CD4-positive, alpha-beta T cell treated with Interleukin-15 for 4 hours (primary cell): ENCODE results near the gene MRPL52.
"Not testable (repeated sequence)": the region's sequence is repeated elsewhere in the genome, so short reads cannot be mapped to it uniquely, and the experiment has no call there.

Experiments
- DNase-seq: peaks from one replicate; pipeline ENCODE4 v3.0.0-alpha.2; 2020; ENCODE audit warnings: low spot score

Gene MRPL52

GRCh38 chr14:22811722-22812121, 18.0 kb upstream of the MRPL52 start:
- no peak for DNase-seq

GRCh38 chr14:22812744-22813143, 16.9 kb upstream of the MRPL52 start:
- no peak for DNase-seq

- no peak for DNase-seq
Measured at GRCh38 chr14:22813145-22813544, 16.5 kb upstream of the MRPL52 start.

- no peak for DNase-seq
Measured at GRCh38 chr14:22814373-22814772, 15.3 kb upstream of the MRPL52 start.

GRCh38 chr14:22814941-22815713, 14.6 kb upstream of the MRPL52 start, which contains the start of gene SLC7A7:
TSS of gene SLC7A7 (minus strand) at chr14:22815435. CDS start at chr14:22813398, 2,037 bp downstream.
- DNase-seq, result no peak

GRCh38 chr14:22819151-22819988, 10.3 kb upstream of the MRPL52 start:
- DNase-seq, result no peak

- no peak for DNase-seq
Measured at GRCh38 chr14:22820731-22821130, 9.0 kb upstream of the MRPL52 start.

- no peak for DNase-seq
Measured at GRCh38 chr14:22821193-22822015, 8.3 kb upstream of the MRPL52 start.

- DNase-seq, result no peak
Measured at GRCh38 chr14:22822016-22822570, 7.6 kb upstream of the MRPL52 start.

- DNase-seq, result peak; percentile 68
Measured at GRCh38 chr14:22822571-22823098, 7.1 kb upstream of the MRPL52 start.

GRCh38 chr14:22824711-22825359, 4.9 kb upstream of the MRPL52 start:
- DNase-seq, result no peak

GRCh38 chr14:22829076-22829660, 519 bp upstream of the MRPL52 start:
- not testable (repeated sequence) for DNase-seq

GRCh38 chr14:22830443-22831010, 840 bp downstream of the MRPL52 start:
- DNase-seq, result no peak

GRCh38 chr14:22835505-22835904, 5.8 kb downstream of the MRPL52 start:
- no peak for DNase-seq

- DNase-seq, result no peak
Measured at GRCh38 chr14:22836301-22837113, 6.8 kb downstream of the MRPL52 start, which contains the start of gene MMP14. TSS of gene MMP14 (plus strand) at chr14:22836585. CDS start at chr14:22836818, 233 bp downstream.

GRCh38 chr14:22837114-22837749, 7.5 kb downstream of the MRPL52 start:
- DNase-seq, result no peak

- no peak for DNase-seq
Measured at GRCh38 chr14:22837750-22838538, 8.3 kb downstream of the MRPL52 start.

GRCh38 chr14:22838631-22839041, 8.9 kb downstream of the MRPL52 start:
- no peak for DNase-seq
